HL-60 (cell line): Measurements from ENCODE around the gene SLC17A1.

Source experiments
- POLR2AphosphoS5 ChIP-seq: IDR thresholded peaks from 2 replicates; pipeline ENCODE4 v1.6.1; 2012; ENCODE audit warnings: low read depth
- TF ChIP-seq, protein P1 (sequence below): IDR thresholded peaks from one replicate; pipeline ENCODE4 v1.5.1; 2011; ENCODE audit warnings: low read length, control low read depth, inconsistent platforms; ENCODE audit not compliant: insufficient read depth

DNA sequence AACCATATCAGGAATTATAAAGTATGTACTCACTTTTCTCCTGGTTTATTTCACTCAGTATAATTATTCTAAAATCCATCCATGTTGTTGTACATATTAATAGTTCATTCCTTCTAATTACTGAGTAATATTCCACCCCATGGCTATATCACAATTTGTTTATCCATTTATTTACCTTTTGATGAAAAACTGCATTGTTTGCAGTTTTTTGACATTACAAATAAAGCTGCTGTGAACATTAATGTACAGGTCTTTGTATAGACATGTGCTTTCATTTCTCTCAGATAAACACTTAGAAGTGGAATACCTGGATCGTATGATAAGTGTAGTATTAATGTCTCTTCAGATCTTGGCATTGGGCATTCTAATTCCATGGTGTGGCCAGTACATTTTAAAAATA is 38.0 kb upstream of the SLC17A1 start:
- TF ChIP-seq, protein P1, sequence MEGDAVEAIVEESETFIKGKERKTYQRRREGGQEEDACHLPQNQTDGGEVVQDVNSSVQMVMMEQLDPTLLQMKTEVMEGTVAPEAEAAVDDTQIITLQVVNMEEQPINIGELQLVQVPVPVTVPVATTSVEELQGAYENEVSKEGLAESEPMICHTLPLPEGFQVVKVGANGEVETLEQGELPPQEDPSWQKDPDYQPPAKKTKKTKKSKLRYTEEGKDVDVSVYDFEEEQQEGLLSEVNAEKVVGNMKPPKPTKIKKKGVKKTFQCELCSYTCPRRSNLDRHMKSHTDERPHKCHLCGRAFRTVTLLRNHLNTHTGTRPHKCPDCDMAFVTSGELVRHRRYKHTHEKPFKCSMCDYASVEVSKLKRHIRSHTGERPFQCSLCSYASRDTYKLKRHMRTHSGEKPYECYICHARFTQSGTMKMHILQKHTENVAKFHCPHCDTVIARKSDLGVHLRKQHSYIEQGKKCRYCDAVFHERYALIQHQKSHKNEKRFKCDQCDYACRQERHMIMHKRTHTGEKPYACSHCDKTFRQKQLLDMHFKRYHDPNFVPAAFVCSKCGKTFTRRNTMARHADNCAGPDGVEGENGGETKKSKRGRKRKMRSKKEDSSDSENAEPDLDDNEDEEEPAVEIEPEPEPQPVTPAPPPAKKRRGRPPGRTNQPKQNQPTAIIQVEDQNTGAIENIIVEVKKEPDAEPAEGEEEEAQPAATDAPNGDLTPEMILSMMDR, result no peak
- no peak for TF ChIP-seq POLR2AphosphoS5
